ENCODE results near the gene RASSF1.
"Not testable (repeated sequence)": the region's sequence is repeated elsewhere in the genome, so short reads cannot be mapped to it uniquely, and the experiment has no call there.

Gene RASSF1

DNA sequence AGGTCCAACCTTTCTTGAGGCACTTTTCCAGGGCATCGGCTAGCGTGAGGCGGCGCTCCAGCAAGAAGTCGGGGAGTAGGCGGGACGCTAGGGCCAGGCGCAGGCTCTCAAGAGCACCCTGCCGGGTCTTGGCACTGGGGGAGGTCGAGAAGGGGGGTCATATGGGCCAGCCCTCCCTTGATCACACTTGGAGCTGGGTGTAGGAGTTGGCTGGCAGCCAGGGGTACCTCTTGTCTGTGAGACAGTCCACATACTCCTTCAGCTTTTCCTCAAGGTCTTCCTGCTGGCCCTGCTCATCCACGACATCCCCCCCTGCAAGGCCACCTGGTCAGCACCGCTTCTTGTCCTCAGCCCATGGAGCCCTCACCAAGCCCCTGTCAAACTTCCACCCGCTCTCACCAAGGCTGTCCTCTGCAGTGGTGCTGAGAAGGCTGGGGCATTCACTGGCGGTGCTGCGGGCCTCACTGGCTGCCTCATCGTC is 50.4 kb downstream of the RASSF1 start:
- H3K27ac ChIP-seq: peak overlapping the region; percentile 99
- TF ChIP-seq, protein P1, sequence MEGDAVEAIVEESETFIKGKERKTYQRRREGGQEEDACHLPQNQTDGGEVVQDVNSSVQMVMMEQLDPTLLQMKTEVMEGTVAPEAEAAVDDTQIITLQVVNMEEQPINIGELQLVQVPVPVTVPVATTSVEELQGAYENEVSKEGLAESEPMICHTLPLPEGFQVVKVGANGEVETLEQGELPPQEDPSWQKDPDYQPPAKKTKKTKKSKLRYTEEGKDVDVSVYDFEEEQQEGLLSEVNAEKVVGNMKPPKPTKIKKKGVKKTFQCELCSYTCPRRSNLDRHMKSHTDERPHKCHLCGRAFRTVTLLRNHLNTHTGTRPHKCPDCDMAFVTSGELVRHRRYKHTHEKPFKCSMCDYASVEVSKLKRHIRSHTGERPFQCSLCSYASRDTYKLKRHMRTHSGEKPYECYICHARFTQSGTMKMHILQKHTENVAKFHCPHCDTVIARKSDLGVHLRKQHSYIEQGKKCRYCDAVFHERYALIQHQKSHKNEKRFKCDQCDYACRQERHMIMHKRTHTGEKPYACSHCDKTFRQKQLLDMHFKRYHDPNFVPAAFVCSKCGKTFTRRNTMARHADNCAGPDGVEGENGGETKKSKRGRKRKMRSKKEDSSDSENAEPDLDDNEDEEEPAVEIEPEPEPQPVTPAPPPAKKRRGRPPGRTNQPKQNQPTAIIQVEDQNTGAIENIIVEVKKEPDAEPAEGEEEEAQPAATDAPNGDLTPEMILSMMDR (conservative IDR thresholded peaks at IDR 0.05): no peak

DNA sequence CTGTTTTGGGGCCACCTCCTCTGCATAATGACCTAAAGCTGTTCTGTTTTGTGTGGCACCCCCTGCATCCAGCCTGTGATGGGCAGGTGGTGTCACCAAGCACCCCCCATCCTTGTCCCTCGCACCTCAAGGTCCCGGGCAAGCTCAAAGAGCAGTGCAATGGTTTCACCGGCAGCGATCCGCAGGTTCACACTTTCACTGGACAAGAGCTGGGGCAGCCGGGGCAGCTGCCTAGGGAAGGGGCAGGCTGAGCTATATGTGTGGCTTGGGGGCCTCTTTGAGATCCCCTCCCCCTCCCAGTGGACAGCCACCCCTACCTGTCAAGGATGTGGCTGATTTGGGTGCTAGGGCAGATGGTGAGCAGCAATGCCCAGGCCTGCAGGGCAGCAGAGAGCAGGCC is 51.5 kb downstream of the RASSF1 start:
- no peak overlapping the region; the same call in 1 of the 2 replicates for H3K27ac ChIP-seq
- TF ChIP-seq, protein P1 (conservative IDR thresholded peaks at IDR 0.05): no peak

DNA sequence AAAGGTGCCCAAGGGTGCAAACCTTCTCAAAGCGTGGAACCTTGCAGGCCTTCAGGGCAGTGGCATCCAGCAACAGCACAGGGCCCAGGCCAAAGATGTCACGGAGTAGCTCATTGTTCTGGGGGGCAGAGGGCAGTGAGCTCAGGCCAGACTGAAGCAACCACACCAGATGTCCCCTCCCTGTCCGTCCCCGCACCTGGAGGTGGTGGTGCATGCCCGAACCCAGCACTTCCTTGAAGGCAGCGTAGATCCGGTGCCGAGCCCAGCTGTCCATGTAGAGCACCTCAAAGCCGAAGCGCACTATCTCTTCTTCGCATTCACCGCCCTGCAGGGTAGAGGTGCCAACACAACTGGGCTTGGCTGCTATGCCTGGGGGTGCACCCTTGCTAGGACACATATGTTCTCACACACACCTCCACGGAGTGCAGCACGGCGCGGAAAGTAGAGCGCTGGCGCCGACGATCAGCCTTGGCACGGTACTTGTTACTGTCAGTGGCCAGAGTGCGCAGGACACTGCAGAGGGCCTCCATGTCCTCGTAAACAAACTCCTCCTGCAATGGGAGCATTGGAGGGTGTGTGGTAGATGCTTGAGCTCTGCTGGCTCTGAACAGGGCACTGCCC is 52.1 kb downstream of the RASSF1 start:
- no peak overlapping the region for H3K27ac ChIP-seq
- TF ChIP-seq, protein P1 (conservative IDR thresholded peaks at IDR 0.05): no peak

DNA sequence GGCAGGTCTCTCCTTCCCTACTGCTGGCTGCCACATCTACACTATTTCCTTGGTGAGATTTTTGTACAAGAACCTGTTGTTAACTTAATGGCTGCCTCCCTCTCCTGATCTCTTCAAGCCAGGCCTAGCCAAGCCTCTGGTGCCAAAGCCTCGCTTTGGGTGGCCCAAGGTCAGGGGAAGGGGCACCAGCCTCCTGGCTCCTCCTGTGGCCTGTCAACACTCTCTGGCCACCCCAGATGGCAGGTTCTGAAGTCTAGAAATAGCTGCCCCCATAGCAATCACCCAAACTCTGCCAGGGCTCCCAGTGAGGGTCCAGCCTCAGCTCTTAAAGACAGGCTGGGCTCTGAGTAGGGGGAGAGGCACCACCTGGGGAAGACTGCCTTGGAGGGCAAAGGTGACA is 53.4 kb downstream of the RASSF1 start:
- TF ChIP-seq, protein P1 (conservative IDR thresholded peaks at IDR 0.05): no peak
- H3K27ac ChIP-seq: no peak overlapping the region

DNA sequence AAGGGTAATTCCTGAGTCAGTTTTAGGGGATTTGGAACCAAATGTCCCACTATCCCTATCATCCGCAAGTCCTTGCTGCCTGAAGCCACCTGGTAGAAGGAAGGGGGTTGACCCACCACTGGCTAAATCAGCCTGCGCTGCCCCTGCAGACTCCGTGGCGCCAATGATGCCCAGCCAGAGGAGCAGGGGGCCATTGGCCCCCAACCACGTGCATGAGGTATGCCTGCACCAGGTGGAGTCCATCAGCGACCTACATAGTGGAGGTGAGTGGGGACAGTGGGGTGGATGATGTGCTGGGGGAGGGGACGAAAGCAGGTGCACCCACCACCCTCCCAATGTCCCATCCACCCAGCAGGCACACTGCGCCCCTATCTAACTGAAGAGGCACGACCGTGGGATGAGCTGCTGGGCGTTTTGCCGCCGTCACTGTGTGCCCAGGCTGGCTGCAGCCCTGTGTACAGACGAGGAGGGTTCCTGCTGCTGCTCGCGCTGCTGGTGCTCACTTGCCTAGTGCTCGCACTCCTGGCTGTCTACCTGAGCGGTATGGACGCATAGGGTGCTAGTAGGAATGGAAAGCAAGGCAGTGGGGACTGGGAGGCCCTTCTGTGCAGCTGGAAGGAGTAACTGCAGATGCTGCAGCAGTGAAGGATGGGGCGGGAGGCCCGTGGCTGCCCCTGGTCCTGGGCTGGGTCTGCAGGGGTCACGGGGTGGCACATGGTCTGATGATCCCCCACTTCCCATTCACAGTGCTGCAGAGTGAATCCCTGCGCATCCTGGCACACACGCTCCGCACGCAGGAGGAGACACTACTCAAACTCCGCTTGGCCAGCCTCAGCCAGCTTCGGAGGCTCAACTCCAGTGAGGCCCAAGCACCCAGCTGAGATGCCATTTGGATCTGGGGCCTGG is 54.1 kb downstream of the RASSF1 start:
- TF ChIP-seq, protein P1 (conservative IDR thresholded peaks at IDR 0.05): no peak
- no peak overlapping the region for H3K27ac ChIP-seq

DNA sequence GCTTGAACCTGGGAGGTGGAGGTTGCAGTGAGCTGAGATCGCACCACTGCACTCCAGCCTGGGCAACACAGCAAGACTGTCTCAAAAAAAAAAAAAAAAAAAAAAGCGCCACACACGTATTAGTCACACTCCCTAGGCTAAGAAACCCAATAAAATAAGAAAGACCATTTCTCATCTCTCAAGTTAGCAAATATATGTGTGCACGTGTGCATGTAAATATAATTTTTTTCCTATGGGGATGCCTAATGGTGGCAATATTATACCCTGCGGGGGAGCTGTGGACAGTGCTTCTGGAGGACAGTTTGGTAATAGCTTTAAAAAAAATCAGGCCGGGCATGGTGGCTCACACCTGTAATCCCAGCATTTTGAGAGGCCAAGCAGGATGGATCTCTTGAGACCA is 56.5 kb downstream of the RASSF1 start:
- not testable (repeated sequence) for H3K27ac ChIP-seq

Data from VCaP (cell line).